Measurements from ENCODE around the gene HLF.
A peak's percentile ranks its signal among the peaks of the same experiment; 100 is the strongest.

The HLF gene

GRCh38 chr17:55294042-55294751 lies 29.4 kb downstream of the HLF start:
- peak in 2 of 3 donors; percentile 3 to 4 for DNase-seq

- DNase-seq, result peak; percentile 53 to 61 (median 57)
These were observed 30.8 kb downstream of the HLF start for GRCh38 chr17:55295411-55296170.

GRCh38 chr17:55296171-55296695 lies 31.5 kb downstream of the HLF start:
- DNase-seq, result no peak

GRCh38 chr17:55296699-55297098 lies 31.9 kb downstream of the HLF start:
- no peak for DNase-seq

GRCh38 chr17:55298111-55298730 lies 33.5 kb downstream of the HLF start:
- DNase-seq, result no peak

- no peak for DNase-seq
These were observed 34.5 kb downstream of the HLF start for GRCh38 chr17:55299162-55299838.

GRCh38 chr17:55299890-55300289 lies 35.1 kb downstream of the HLF start:
- no peak for DNase-seq

GRCh38 chr17:55300479-55301290 lies 35.9 kb downstream of the HLF start:
- no peak for DNase-seq

GRCh38 chr17:55301521-55302406 lies 37.0 kb downstream of the HLF start:
- DNase-seq, result no peak

- no peak for DNase-seq
These were observed 37.6 kb downstream of the HLF start for GRCh38 chr17:55302407-55302787.

GRCh38 chr17:55303008-55303493 lies 38.3 kb downstream of the HLF start:
- no peak for DNase-seq

GRCh38 chr17:55303701-55304145 lies 39.0 kb downstream of the HLF start:
- no peak for DNase-seq

- no peak for DNase-seq
These were observed 39.6 kb downstream of the HLF start for GRCh38 chr17:55304171-55304859.

- DNase-seq, result no peak
These were observed 40.7 kb downstream of the HLF start for GRCh38 chr17:55305321-55306087.

GRCh38 chr17:55307879-55308278 lies 43.1 kb downstream of the HLF start:
- DNase-seq, result no peak

GRCh38 chr17:55308613-55309391 lies 44.0 kb downstream of the HLF start:
- no peak for DNase-seq

GRCh38 chr17:55311767-55312375 lies 47.1 kb downstream of the HLF start:
- no peak for DNase-seq

GRCh38 chr17:55312852-55313251 lies 48.1 kb downstream of the HLF start:
- no peak for DNase-seq

All from suppressor macrophage treated with lipopolysaccharide for 1 hour (primary cell).